ENCODE results near the gene SNX27. TPM values are rescaled to one million over a fixed set of nuclear protein-coding genes. Genes with fewer than 3 reads are reported as not detected.
"Not testable (repeated sequence)": the region's sequence is repeated elsewhere in the genome, so short reads cannot be mapped to it uniquely, and the experiment has no call there.

The SNX27 gene
- total RNA-seq, 1 donor from 2014 or later = 13.0 TPM

GRCh38 chr1:151728151-151729054 is 116.6 kb downstream of the SNX27 start:
- peak overlapping the region; percentile 17 to 42 for H3K4me3 ChIP-seq
- no peaks in the 10 kb centered on the region for H3K27me3 ChIP-seq
- intact Hi-C loops (cut with DNase I) = no loop called here
- H3K4me1 ChIP-seq = peaks cover 0 to 5% of the 10 kb centered on the region in 2 donors
- no peak for TF ChIP-seq CTCF (IDR thresholded peaks at IDR 0.05)
- no peak overlapping the region for H3K27ac ChIP-seq
- H3K9me3 ChIP-seq = no peaks in the 10 kb centered on the region
- H3K36me3 ChIP-seq = no peaks in the 10 kb centered on the region
- no peak for DNase-seq (ENCODE audit: low spot score in 2 of 2)

GRCh38 chr1:151729157-151729965 is 117.5 kb downstream of the SNX27 start:
- intact Hi-C loops (cut with DNase I) = no loop called here

GRCh38 chr1:151729966-151730291 is 118.1 kb downstream of the SNX27 start:
- H3K4me3 ChIP-seq = no peak overlapping the region
- H3K4me1 ChIP-seq = peaks cover 0 to 5% of the 10 kb centered on the region in 2 donors
- H3K27me3 ChIP-seq = no peaks in the 10 kb centered on the region
- intact Hi-C loops (cut with DNase I) = no loop called here
- TF ChIP-seq CTCF (IDR thresholded peaks at IDR 0.05) = no peak
- H3K36me3 ChIP-seq = no peaks in the 10 kb centered on the region
- H3K9me3 ChIP-seq = no peaks in the 10 kb centered on the region
- no peak for DNase-seq (ENCODE audit: low spot score in 2 of 2)
- no peak overlapping the region for H3K27ac ChIP-seq

More at GRCh38 chr1:151729157-151729965, 117.5 kb downstream of the SNX27 start:
- H3K9me3 ChIP-seq = no peaks in the 10 kb centered on the region
- no peaks in the 10 kb centered on the region for H3K36me3 ChIP-seq
- no peak overlapping the region for H3K27ac ChIP-seq
- H3K4me3 ChIP-seq = no peak overlapping the region
- no peak for TF ChIP-seq CTCF (IDR thresholded peaks at IDR 0.05)
- H3K4me1 ChIP-seq = peaks cover 0 to 5% of the 10 kb centered on the region in 2 donors
- H3K27me3 ChIP-seq = no peaks in the 10 kb centered on the region
- no peak for DNase-seq (ENCODE audit: low spot score in 2 of 2)

GRCh38 chr1:151733126-151733525 is 121.3 kb downstream of the SNX27 start:
- TF ChIP-seq CTCF (IDR thresholded peaks at IDR 0.05) = no peak
- no peak for DNase-seq (ENCODE audit: low spot score in 2 of 2)
- peaks cover 0 to 2% of the 10 kb centered on the region in 2 donors for H3K4me1 ChIP-seq
- intact Hi-C loops (cut with DNase I) = no loop called here
- H3K4me3 ChIP-seq = no peak overlapping the region
- H3K36me3 ChIP-seq = no peaks in the 10 kb centered on the region
- no peak overlapping the region for H3K27ac ChIP-seq
- H3K9me3 ChIP-seq = no peaks in the 10 kb centered on the region
- no peaks in the 10 kb centered on the region for H3K27me3 ChIP-seq

GRCh38 chr1:151733995-151734394 is 122.1 kb downstream of the SNX27 start:
- intact Hi-C loops (cut with DNase I) = loop anchor here (2.0 kb wide), 1 partner anchor 199 kb away; no protein-coding TSS in a partner anchor

GRCh38 chr1:151737026-151737425 is 125.2 kb downstream of the SNX27 start:
- intact Hi-C loops (cut with DNase I) = loop anchor here (5.0 kb wide), 1 partner anchor 295 kb away; no protein-coding TSS in a partner anchor
- no peak overlapping the region for H3K4me3 ChIP-seq
- TF ChIP-seq CTCF (IDR thresholded peaks at IDR 0.05) = no peak
- no peaks in the 10 kb centered on the region for H3K27me3 ChIP-seq
- no peak for DNase-seq (ENCODE audit: low spot score in 2 of 2)
- no peak overlapping the region for H3K27ac ChIP-seq
- H3K9me3 ChIP-seq = no peaks in the 10 kb centered on the region
- no peaks in the 10 kb centered on the region for H3K4me1 ChIP-seq
- no peaks in the 10 kb centered on the region for H3K36me3 ChIP-seq

More at GRCh38 chr1:151733995-151734394, 122.1 kb downstream of the SNX27 start:
- not testable (repeated sequence) for H3K4me1 ChIP-seq; H3K4me3 ChIP-seq; H3K27me3 ChIP-seq; DNase-seq (ENCODE audit: low spot score in 2 of 2); H3K27ac ChIP-seq; H3K9me3 ChIP-seq; H3K36me3 ChIP-seq
